ENCODE data around the gene TMEM145.

TMEM145 gene

GRCh38 chr19:42324655-42325307, 11.7 kb downstream of the TMEM145 start:
- Histone ChIP-seq H3K4me1 (ENCODE audit: control insufficient read depth, low read length) (peaks cover 27% of the 10 kb centered on the region), H3K36me3 (ENCODE audit: control insufficient read depth, low read length) (peaks cover 4% of the 10 kb centered on the region), H3K9me3 (ENCODE audit: control insufficient read depth, insufficient read depth, low read length) (no peaks in the 10 kb centered on the region), H3K79me2 (ENCODE audit: control insufficient read depth, low read length) (peaks cover 40% of the 10 kb centered on the region), H4K20me1 (ENCODE audit: control insufficient read depth, insufficient read depth, low read depth, low read length) (0 out of 2 replicates have a peak, but pooled peaks cover 4% of the 10 kb centered on the region), H3K27me3 (ENCODE audit: control insufficient read depth, low read length) (no peaks in the 10 kb centered on the region), H3K27ac (ENCODE audit: low read depth, low read length) (no peak overlapping the region), H3K4me2 (ENCODE audit: low read length) (peak overlapping the region; percentile 92), H3F3A (ENCODE audit: control insufficient read depth, insufficient read depth) (peaks cover 3% of the 10 kb centered on the region; the same call in 1 of the 2 replicates), H3K9me2 (replicated peaks; ENCODE audit: control insufficient read depth, low read length) (no peaks in the 10 kb centered on the region), H3K4me3 (ENCODE audit: low read length) (peak overlapping the region; percentile 78)
- TF ChIP-seq EZH2phosphoT487 (IDR thresholded peaks at IDR 0.05; ENCODE audit: borderline replicate concordance, low read length) (no peak), CTCF (IDR thresholded peaks at IDR 0.05; ENCODE audit: low read depth, low read length, poor library complexity, severe bottlenecking) (no peak)

GRCh38 chr19:42325308-42325895, 12.3 kb downstream of the TMEM145 start, which contains the start of gene MEGF8:
TSS of gene MEGF8 (plus strand) at chr19:42325635. CDS start at chr19:42326244, 609 bp downstream.
- Histone ChIP-seq H3K9me3 (ENCODE audit: control insufficient read depth, insufficient read depth, low read length) (no peaks in the 10 kb centered on the region), H3K27ac (ENCODE audit: low read depth, low read length) (peak within 1 kb of the TSS; percentile 42), H3K27me3 (ENCODE audit: control insufficient read depth, low read length) (no peaks in the 10 kb centered on the region), H3K9me2 (replicated peaks; ENCODE audit: control insufficient read depth, low read length) (no peaks in the 10 kb centered on the region), H3K4me1 (ENCODE audit: control insufficient read depth, low read length) (peaks cover 27% of the 10 kb centered on the region), H3F3A (ENCODE audit: control insufficient read depth, insufficient read depth) (peaks cover 3% of the 10 kb centered on the region; the same call in 1 of the 2 replicates), H4K20me1 (ENCODE audit: control insufficient read depth, insufficient read depth, low read depth, low read length) (0 out of 2 replicates have a peak, but pooled peaks cover 4% of the 10 kb centered on the region), H3K4me3 (ENCODE audit: low read length) (peak within 1 kb of the TSS; percentile 93), H3K4me2 (ENCODE audit: low read length) (peak within 1 kb of the TSS; percentile 92), H3K79me2 (ENCODE audit: control insufficient read depth, low read length) (peaks cover 43% of the 10 kb centered on the region), H3K36me3 (ENCODE audit: control insufficient read depth, low read length) (peaks cover 4% of the 10 kb centered on the region)
- TF ChIP-seq EZH2phosphoT487 (IDR thresholded peaks at IDR 0.05; ENCODE audit: borderline replicate concordance, low read length), result no peak
- peak; percentile 90 for TF ChIP-seq CTCF (IDR thresholded peaks at IDR 0.05; ENCODE audit: low read depth, low read length, poor library complexity, severe bottlenecking)

GRCh38 chr19:42325896-42326771, 13.0 kb downstream of the TMEM145 start:
- H3K4me2 ChIP-seq (ENCODE audit: low read length), result peak overlapping the region; percentile 79
- no peaks in the 10 kb centered on the region for H3K9me3 ChIP-seq (ENCODE audit: control insufficient read depth, insufficient read depth, low read length)
- peaks cover 3% of the 10 kb centered on the region; the same call in 1 of the 2 replicates for H3F3A ChIP-seq (ENCODE audit: control insufficient read depth, insufficient read depth)
- TF ChIP-seq EZH2phosphoT487 (IDR thresholded peaks at IDR 0.05; ENCODE audit: borderline replicate concordance, low read length) (no peak), CTCF (IDR thresholded peaks at IDR 0.05; ENCODE audit: low read depth, low read length, poor library complexity, severe bottlenecking) (peak; percentile 56)
- peak overlapping the region; percentile 42 for H3K27ac ChIP-seq (ENCODE audit: low read depth, low read length)
- peak overlapping the region; percentile 93 for H3K4me3 ChIP-seq (ENCODE audit: low read length)
- peaks cover 27% of the 10 kb centered on the region for H3K4me1 ChIP-seq (ENCODE audit: control insufficient read depth, low read length)
- H3K27me3 ChIP-seq (ENCODE audit: control insufficient read depth, low read length), result no peaks in the 10 kb centered on the region
- H3K36me3 ChIP-seq (ENCODE audit: control insufficient read depth, low read length), result peaks cover 4% of the 10 kb centered on the region
- H4K20me1 ChIP-seq (ENCODE audit: control insufficient read depth, insufficient read depth, low read depth, low read length), result 0 out of 2 replicates have a peak, but pooled peaks cover 4% of the 10 kb centered on the region
- H3K9me2 ChIP-seq (replicated peaks; ENCODE audit: control insufficient read depth, low read length), result no peaks in the 10 kb centered on the region
- H3K79me2 ChIP-seq (ENCODE audit: control insufficient read depth, low read length), result peaks cover 50% of the 10 kb centered on the region
